ENCODE results near the gene TIE1.

GRCh38 chr1:43334453-43335205, 33.8 kb downstream of the TIE1 start:
- no peak for TF ChIP-seq CTCF (conservative IDR thresholded peaks at IDR 0.05; ENCODE audit: low read depth, low read length)
- TF ChIP-seq EZH2 (IDR thresholded peaks at IDR 0.05; ENCODE audit: borderline replicate concordance, low read depth, low read length, poor library complexity, severe bottlenecking) = no peak
